HPDE6-E6E7 (cell line): ENCODE results near the gene MAMDC2.

Experiments
- DNase-seq: peaks from one replicate; pipeline ENCODE4 v3.0.0; 2011; ENCODE audit warnings: missing footprints; ENCODE audit errors: extremely low spot score

The MAMDC2 gene

GRCh38 chr9:70260606-70261005 is 217.0 kb downstream of the MAMDC2 start:
- DNase-seq = no peak

GRCh38 chr9:70261131-70261870 is 217.7 kb downstream of the MAMDC2 start:
- DNase-seq = no peak

- DNase-seq = no peak
Observed at GRCh38 chr9:70262366-70262765, 218.7 kb downstream of the MAMDC2 start.

- DNase-seq = no peak
Observed at GRCh38 chr9:70262948-70263347, 219.3 kb downstream of the MAMDC2 start.

- no peak for DNase-seq
Observed at GRCh38 chr9:70263421-70263820, 219.8 kb downstream of the MAMDC2 start.
